Heart right ventricle (tissue), 16 donors: ENCODE measurements around the gene TMEM184C. TPM values are rescaled to one million over a fixed set of nuclear protein-coding genes. Genes with fewer than 3 reads are reported as not detected.

Experiments
- ATAC-seq, 8 donors: fragments of 200-7000 bp; cut with Tn5 transposase; one replicate each; pipeline ENCODE4 v1.9.1; 2020; ENCODE audit warnings: mild to moderate bottlenecking in 8 of 8, moderate library complexity in 8 of 8, moderate number of reproducible peaks in 1 of 8
- DNase-seq, 2 donors: peaks; one replicate each; pipeline ENCODE4 v3.0.0-alpha.2; 2020
- H3K27ac ChIP-seq, 10 donors: fragments of 200-600 bp; sonication (generic) in 2 of 10; one replicate each; pipeline versions ENCODE4 v1.5.0 to v1.8.0; 2020 to 2022; ENCODE audit warnings: mild to moderate bottlenecking in 3 of 10
- H3K27me3 ChIP-seq, 7 donors: fragments of 200-600 bp; one replicate each; pipeline ENCODE4 v1.8.0; 2021 to 2022; ENCODE audit warnings: mild to moderate bottlenecking in 2 of 7
- H3K36me3 ChIP-seq, 9 donors: fragments of 200-600 bp; sonication (generic) in 1 of 9; one replicate each; pipeline versions ENCODE4 v1.5.0 to v1.8.0; 2020 to 2022; ENCODE audit warnings: mild to moderate bottlenecking in 2 of 9
- H3K4me1 ChIP-seq, 9 donors: fragments of 200-600 bp; sonication (generic) in 1 of 9; one replicate each; pipeline versions ENCODE4 v1.5.0 to v1.8.0; 2020 to 2022; ENCODE audit warnings: mild to moderate bottlenecking in 4 of 9
- H3K4me3 ChIP-seq, 10 donors: fragments of 200-600 bp; sonication (generic) in 2 of 10; one replicate each; pipeline versions ENCODE4 v1.5.0 to v1.8.0; 2020 to 2022; ENCODE audit warnings: mild to moderate bottlenecking in 7 of 10, moderate library complexity in 2 of 10
- H3K9me3 ChIP-seq, 11 donors: fragments of 200-600 bp in 10 of 11; sonication (generic) in 2 of 11; one replicate each; pipeline versions ENCODE4 v1.5.0 to v1.8.0; 2013 to 2022; ENCODE audit warnings: mild to moderate bottlenecking in 2 of 11, control low read depth in 1 of 11, moderate library complexity in 1 of 11
- WGBS, 2 donors: extraction: QIAGEN DNeasy Blood & Tissue Kit; methylation state at CpG; one replicate each; pipeline ENCODE4 v1.1.7; 2013; ENCODE audit warnings: inconsistent platforms in 1 of 2; 5-methylcytosine and 5-hydroxymethylcytosine counted together
- intact Hi-C, 10 donors: fragments of 100-400 bp; cut with DNase I; formaldehyde crosslinking; loops; one replicate each; pipeline versions ENCODE4 v1.11.1 to v1.14.2; 2022
- long read RNA-seq, 3 donors: library from polyadenylated mRNA; unstranded; transcript quantifications; one replicate each; pipeline ENCODE4 v2.0.0, GENCODE V29; 2020 to 2021
- polyA plus RNA-seq, 2 donors: library from polyadenylated mRNA; stranded (reverse); fragments of 200-250 nt; gene quantifications; one replicate each; pipeline ENCODE4 v1.2.3, GENCODE V29; 2013
- total RNA-seq, 10 donors: library from RNA; stranded (reverse); fragmentation: NEBNext Ultra II Directional in 3 of 10; extraction: Animal tissue kit (Norgen Biotek cat#: 25700) in 3 of 10; gene quantifications; one replicate each; pipeline versions ENCODE4 v1.2.1 to v1.2.4, GENCODE V29; 2021 to 2023
- TF ChIP-seq, protein P1 (sequence below), 9 donors: fragments of 200-600 bp; sonication (generic) in 2 of 9; IDR thresholded peaks; one replicate each; pipeline versions ENCODE4 v1.5.0 to v1.8.0; 2021 to 2022; ENCODE audit warnings: antibody characterized with exemption in 9 of 9, mild to moderate bottlenecking in 5 of 9, moderate library complexity in 1 of 9
- donor health status: Arrhythmogenic right ventricular cardiomyopathy.
- donor health status: ischemic (EF 13 %, LVEDD 7.1; RV severe dilation, severe dysfunction).
- donor health status: healthy with polysubstance abuse.
- donor health status: DM: no; HTN: yes; CAD: no.
- donor health status: DM: no; HTN: no; CAD: no.
- donor health status: ischemic (EF 25% LVEDD 6.9; RV normal size, moderate dysfunction).
- donor health status: ischemic (EF 25% LVEDD 5.7; RV mildly dilated, moderate dysfunction).
- donor health status: healthy.
- donor health status: DM: yes; HTN: yes; CAD: no.
- donor health status: Ischemic cardiomyopathy.
- donor health status: ischemic (EF 35%, LVEDD 5.7; RV mildly dilated, moderate dysfunction).
- donor health status: nonischemic (EF 11% LVEDD 7.7; RV severe dilation, severe dysfunction).
- donor health status: DM: yes; HTN: yes; CAD: no.
- donor health status: PGD.
- donor health status: ischemic (EF 29% LVEDD 5.4; RV normal size, mild dysfunction).
- donor health status: nonischemic (EF 23%, LVEDD 6.1; RV moderate dilation, normal function).

Gene TMEM184C
- 10 to 100 TPM; 18.9 to 30.5 (median 21.4) TPM for total RNA-seq
- 10 to 100 TPM in 1 of 2 donors, 1 to 10 TPM in 1; 3.2 to 11.2 TPM for polyA plus RNA-seq
- long read RNA-seq, donor 1, full-length matches to known transcripts: 20 of 26 reads
- long read RNA-seq, donor 1, partial matches to known transcripts: 0 of 26 reads
- long read RNA-seq, donor 1, other reads (novel, unspliced or antisense): 6 of 26 reads
- long read RNA-seq, donor 2, full-length matches to known transcripts: 17 of 29 reads
- long read RNA-seq, donor 2, partial matches to known transcripts: 1 of 29 reads
- long read RNA-seq, donor 2, other reads (novel, unspliced or antisense): 11 of 29 reads
- long read RNA-seq, donor 3, full-length matches to known transcripts: 44 of 51 reads
- long read RNA-seq, donor 3, partial matches to known transcripts: 2 of 51 reads
- long read RNA-seq, donor 3, other reads (novel, unspliced or antisense): 5 of 51 reads

DNA sequence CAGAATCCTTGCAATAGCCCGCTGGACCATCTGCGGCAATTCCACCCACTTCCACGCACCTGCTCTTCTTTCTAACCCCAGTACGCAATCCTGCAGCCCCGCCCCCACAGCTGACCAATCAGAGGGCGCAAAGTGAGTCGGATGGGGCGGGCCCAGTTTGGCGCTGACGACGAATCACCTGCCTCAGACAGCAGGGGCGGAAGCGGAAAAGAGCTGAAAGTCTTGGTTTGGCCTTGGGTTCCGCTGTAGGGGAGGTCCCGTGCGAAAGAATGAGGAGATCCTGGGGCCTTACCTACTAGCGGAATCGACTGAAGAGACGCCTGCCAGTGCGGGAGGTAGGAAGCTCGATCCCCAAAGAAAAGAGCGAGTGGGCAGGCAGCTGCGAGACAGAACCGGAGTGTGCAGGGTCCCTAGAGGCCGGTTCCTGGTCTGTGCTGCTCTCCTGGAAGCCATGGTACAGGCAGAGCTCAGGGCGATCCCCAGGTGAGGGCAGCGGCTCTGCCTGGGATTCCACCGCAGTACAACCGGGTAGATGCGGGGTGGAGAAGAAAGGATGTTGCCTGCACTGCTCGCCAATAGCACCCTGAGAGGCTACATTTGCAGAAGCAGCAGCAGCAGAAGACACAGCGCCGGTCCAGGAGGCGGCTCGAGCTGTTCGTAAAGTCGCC lies at the start of gene TMEM184C:
Gene TMEM184C, plus strand, starts transcription at position 225 of the 668 bp plus-strand sequence. CDS start 560 bp downstream, outside the sequence.
- intact Hi-C loops: loop anchor here in 1 of 10 donors (5.0 kb wide), 1 partner anchor 65 kb away; the partner anchor contains the start of gene PRMT9
- TF ChIP-seq, protein P1, sequence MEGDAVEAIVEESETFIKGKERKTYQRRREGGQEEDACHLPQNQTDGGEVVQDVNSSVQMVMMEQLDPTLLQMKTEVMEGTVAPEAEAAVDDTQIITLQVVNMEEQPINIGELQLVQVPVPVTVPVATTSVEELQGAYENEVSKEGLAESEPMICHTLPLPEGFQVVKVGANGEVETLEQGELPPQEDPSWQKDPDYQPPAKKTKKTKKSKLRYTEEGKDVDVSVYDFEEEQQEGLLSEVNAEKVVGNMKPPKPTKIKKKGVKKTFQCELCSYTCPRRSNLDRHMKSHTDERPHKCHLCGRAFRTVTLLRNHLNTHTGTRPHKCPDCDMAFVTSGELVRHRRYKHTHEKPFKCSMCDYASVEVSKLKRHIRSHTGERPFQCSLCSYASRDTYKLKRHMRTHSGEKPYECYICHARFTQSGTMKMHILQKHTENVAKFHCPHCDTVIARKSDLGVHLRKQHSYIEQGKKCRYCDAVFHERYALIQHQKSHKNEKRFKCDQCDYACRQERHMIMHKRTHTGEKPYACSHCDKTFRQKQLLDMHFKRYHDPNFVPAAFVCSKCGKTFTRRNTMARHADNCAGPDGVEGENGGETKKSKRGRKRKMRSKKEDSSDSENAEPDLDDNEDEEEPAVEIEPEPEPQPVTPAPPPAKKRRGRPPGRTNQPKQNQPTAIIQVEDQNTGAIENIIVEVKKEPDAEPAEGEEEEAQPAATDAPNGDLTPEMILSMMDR (IDR thresholded peaks at IDR 0.05): peak in 5 of 9 donors; percentile 7 to 34 (median 13)
- WGBS, 2 donors: 0% methylated on average over 37 of the region's 37 CpGs

DNA sequence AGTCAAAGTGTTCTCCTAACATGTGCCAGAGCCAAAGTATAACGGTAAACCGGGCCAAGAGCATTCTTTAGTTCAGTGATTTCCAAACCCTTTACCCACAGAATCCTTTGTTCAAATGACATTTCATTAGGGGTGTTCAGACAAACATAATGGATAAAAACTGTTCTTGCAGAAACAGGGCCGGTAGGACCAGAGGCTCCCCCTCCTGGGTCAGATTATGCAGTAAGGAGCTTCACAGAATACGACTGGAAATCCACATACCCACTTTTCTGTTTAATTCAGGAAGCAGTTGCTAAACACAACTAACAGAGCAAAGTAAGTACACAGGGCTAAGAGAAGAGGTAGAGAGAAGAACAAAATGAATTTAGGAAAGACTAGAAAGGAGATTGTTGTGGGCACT lies 46.6 kb upstream of the TMEM184C start:
- Histone ChIP-seq H3K27me3 (no peaks in the 10 kb centered on the region), H3K4me1 (no peaks in the 10 kb centered on the region), H3K9me3 (peaks cover 0 to 10% (median 0%) of the 10 kb centered on the region in 11 donors), H3K27ac (no peak overlapping the region), H3K36me3 (no peaks in the 10 kb centered on the region), H3K4me3 (no peak overlapping the region)
- intact Hi-C loops: no loop called here
- ATAC-seq (no peak), DNase-seq (no peak)
- 52 to 54% methylated on average over 4 of the region's 4 CpGs for WGBS, 2 donors
- TF ChIP-seq, protein P1 (IDR thresholded peaks at IDR 0.05): peak in 1 of 9 donors; percentile 48

More for the DNA sequence above, at the start of gene TMEM184C:
- Histone ChIP-seq H3K9me3 (no peaks in the 10 kb centered on the region), H3K27ac (peak within 1 kb of the TSS in 9 of 10 donors; percentile 67 to 92 (median 76)), H3K36me3 (peaks cover 0 to 22% (median 0%) of the 10 kb centered on the region in 9 donors), H3K4me3 (peak within 1 kb of the TSS; percentile 61 to 97 (median 72)), H3K4me1 (peaks cover 0 to 51% (median 36%) of the 10 kb centered on the region in 9 donors), H3K27me3 (peaks cover 0 to 4% (median 0%) of the 10 kb centered on the region in 7 donors)
- ATAC-seq (peak; percentile 99 to 100 (median 100)), DNase-seq (peak; percentile 98)

DNA sequence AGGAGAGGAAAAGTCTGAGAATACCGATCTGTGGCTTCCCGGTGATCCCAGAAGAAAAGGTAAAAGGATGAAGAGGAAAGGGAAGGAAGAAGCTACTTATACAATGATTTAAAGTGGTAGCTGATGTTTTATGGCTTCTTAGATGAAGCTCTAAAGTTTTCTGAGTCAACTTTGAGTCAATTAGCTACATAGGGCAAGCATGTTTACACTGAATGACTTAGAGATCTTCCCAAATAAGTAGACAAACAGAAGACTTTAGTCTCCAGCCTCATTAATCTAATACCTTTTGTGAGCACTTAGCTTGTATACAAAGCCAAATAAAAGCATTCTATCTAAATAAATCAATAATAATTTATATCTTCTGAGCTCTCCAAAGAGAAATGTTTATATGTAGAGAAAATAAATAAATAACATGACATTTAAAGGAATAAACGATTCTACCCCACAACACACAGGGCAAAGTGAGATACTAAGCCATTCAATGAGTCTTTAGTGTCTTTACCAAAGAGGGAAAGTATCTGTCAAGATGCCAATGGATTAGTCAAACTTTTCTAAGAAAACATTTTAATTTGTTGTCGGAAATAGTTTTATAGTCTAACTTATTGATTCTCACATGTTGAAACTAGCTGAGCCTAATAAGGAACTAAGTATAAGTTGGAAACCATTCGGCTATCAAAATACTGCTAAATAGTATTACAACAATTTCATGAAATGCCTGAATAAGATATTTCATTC lies 46.0 kb upstream of the TMEM184C start:
- ATAC-seq: no peak
- intact Hi-C loops: no loop called here

More for the DNA sequence above, 46.0 kb upstream of the TMEM184C start:
- Histone ChIP-seq H3K27me3 (no peaks in the 10 kb centered on the region), H3K9me3 (peaks cover 0 to 4% (median 0%) of the 10 kb centered on the region in 11 donors), H3K4me1 (no peaks in the 10 kb centered on the region), H3K27ac (no peak overlapping the region), H3K4me3 (no peak overlapping the region), H3K36me3 (no peaks in the 10 kb centered on the region)
- no peak for DNase-seq
- WGBS, 2 donors: 81% methylated on average over 5 of the region's 5 CpGs
- TF ChIP-seq, protein P1 (IDR thresholded peaks at IDR 0.05): no peak
